Brain microvascular endothelial cell (primary cell): Measurements from ENCODE around the gene GPR37.
A peak's percentile ranks its signal among the peaks of the same experiment; 100 is the strongest.

Experiments
- DNase-seq: peaks from one replicate; pipeline ENCODE4 v3.0.0-alpha.2; 2020
- H3K27ac ChIP-seq: fragments of 250-450 bp; sonication (Bioruptor Pico); 2 replicates; pipeline ENCODE4 v1.5.1; 2020; ENCODE audit warnings: mild to moderate bottlenecking, moderate library complexity
- H3K27me3 ChIP-seq: fragments of 250-450 bp; sonication (Bioruptor Pico); replicated peaks from 2 replicates; pipeline ENCODE4 v1.5.1; 2020; ENCODE audit warnings: mild to moderate bottlenecking
- H3K36me3 ChIP-seq: fragments of 250-450 bp; sonication (Bioruptor Pico); replicated peaks from 2 replicates; pipeline ENCODE4 v1.5.1; 2020; ENCODE audit warnings: mild to moderate bottlenecking
- H3K4me3 ChIP-seq: 2 replicates; pipeline ENCODE4 v1.5.1; 2011; ENCODE audit warnings: low read depth, mild to moderate bottlenecking, control low read depth, low read length, moderate library complexity
- in situ Hi-C: cut with HindIII; loops from 2 replicates; pipeline ENCODE4 v1.10.0; 2017; ENCODE audit warnings: low sequenced_read_pairs, low pct_ligation_motif_present
- TF ChIP-seq, protein P1 (sequence below): IDR thresholded peaks from 2 replicates; pipeline ENCODE4 v1.5.1; 2011; ENCODE audit warnings: low read depth, mild to moderate bottlenecking, moderate library complexity, low read length, control low read depth, inconsistent platforms; ENCODE audit errors: missing control alignments

Gene GPR37

DNA sequence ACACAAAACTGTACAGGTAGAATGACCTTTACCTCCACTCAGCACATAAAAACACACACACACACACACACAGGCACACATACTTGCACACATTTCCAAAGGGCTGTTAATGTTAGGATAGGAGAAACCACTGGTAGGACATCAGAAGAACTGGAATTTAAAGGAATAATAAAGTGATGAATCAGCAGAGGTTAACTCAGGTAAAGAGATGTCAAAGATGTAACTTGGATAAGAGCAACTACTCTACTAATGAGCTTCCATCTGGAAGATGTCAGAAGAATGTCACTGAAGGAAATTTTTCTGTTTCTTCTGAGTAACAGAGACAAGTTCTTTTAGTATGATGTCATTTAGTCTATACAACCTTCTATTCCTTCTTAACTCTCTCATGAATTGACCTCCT is 26.4 kb upstream of the GPR37 start:
- Histone ChIP-seq H3K36me3 (no peaks in the 10 kb centered on the region), H3K4me3 (no peak overlapping the region), H3K27me3 (no peaks in the 10 kb centered on the region), H3K27ac (no peak overlapping the region)
- DNase-seq = no peak
- in situ Hi-C loops = no loop called here
- TF ChIP-seq, protein P1, sequence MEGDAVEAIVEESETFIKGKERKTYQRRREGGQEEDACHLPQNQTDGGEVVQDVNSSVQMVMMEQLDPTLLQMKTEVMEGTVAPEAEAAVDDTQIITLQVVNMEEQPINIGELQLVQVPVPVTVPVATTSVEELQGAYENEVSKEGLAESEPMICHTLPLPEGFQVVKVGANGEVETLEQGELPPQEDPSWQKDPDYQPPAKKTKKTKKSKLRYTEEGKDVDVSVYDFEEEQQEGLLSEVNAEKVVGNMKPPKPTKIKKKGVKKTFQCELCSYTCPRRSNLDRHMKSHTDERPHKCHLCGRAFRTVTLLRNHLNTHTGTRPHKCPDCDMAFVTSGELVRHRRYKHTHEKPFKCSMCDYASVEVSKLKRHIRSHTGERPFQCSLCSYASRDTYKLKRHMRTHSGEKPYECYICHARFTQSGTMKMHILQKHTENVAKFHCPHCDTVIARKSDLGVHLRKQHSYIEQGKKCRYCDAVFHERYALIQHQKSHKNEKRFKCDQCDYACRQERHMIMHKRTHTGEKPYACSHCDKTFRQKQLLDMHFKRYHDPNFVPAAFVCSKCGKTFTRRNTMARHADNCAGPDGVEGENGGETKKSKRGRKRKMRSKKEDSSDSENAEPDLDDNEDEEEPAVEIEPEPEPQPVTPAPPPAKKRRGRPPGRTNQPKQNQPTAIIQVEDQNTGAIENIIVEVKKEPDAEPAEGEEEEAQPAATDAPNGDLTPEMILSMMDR = no peak

DNA sequence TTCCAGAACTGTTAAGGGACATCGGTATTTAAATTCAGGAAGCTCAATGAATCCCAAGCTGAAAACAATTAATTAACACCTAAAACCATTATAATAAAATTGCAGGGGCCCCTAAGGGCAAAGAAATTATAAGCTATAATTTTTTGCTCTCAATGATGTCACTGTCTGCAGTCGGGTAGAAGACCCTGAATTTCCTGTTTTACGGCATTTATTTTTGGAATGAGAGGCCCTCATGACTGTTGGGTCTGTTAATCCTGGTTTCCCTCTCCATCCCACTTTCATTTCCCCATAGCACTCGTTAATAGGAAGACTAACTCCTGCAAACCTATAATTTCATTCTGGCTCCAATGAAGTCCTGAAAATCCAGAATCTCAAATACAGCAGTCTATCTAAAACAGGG is 25.8 kb upstream of the GPR37 start:
- H3K4me3 ChIP-seq = no peak overlapping the region
- in situ Hi-C loops = no loop called here
- H3K27me3 ChIP-seq = no peaks in the 10 kb centered on the region
- H3K36me3 ChIP-seq = no peaks in the 10 kb centered on the region
- H3K27ac ChIP-seq = no peak overlapping the region
- TF ChIP-seq, protein P1 = no peak
- no peak for DNase-seq

DNA sequence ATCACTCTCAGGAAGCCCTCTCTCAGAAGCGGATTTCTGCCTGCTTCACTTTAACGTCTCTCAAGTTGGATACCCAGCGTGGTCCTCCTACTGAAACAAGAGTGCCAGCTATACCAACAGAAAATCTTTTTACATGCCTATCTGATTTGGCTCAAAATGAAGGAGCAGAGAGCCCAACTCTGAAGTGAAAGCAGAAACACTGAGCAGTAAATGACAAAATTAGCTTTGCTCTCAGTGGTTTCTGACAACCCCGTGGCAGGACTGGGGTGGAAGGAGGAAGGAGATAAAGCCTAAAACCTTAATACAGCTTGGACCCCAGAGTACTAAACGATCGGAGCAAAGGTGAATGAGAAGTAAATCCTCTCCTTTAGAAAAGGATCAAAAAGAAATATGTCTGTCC is 25.1 kb upstream of the GPR37 start:
- no peak for DNase-seq
- in situ Hi-C loops = no loop called here
- no peak overlapping the region for H3K27ac ChIP-seq
- no peaks in the 10 kb centered on the region for H3K27me3 ChIP-seq
- no peak overlapping the region for H3K4me3 ChIP-seq
- TF ChIP-seq, protein P1 = no peak
- H3K36me3 ChIP-seq = no peaks in the 10 kb centered on the region

DNA sequence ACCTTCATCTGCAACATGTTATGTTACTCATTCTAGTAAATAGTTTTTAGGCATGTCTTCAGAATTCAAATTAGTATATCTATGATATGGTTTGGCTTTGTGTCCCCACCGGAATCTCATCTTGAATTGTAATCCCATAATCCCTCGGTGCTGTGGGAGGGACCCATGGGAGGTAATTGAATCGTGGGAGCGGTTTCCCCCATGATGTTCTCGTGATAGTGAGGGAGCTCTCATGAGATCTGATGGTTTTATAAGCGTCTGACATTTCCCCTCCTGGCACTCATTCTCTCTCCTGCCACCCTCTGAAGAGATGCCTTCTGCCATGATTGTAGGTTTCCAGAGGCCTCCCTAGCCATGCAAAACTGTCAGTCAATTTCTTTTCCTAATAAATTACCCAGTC is 20.4 kb upstream of the GPR37 start:
- no peak for DNase-seq
- no peak overlapping the region for H3K27ac ChIP-seq
- H3K4me3 ChIP-seq = no peak overlapping the region
- H3K27me3 ChIP-seq = no peaks in the 10 kb centered on the region
- no peaks in the 10 kb centered on the region for H3K36me3 ChIP-seq
- in situ Hi-C loops = no loop called here
- TF ChIP-seq, protein P1 = no peak

DNA sequence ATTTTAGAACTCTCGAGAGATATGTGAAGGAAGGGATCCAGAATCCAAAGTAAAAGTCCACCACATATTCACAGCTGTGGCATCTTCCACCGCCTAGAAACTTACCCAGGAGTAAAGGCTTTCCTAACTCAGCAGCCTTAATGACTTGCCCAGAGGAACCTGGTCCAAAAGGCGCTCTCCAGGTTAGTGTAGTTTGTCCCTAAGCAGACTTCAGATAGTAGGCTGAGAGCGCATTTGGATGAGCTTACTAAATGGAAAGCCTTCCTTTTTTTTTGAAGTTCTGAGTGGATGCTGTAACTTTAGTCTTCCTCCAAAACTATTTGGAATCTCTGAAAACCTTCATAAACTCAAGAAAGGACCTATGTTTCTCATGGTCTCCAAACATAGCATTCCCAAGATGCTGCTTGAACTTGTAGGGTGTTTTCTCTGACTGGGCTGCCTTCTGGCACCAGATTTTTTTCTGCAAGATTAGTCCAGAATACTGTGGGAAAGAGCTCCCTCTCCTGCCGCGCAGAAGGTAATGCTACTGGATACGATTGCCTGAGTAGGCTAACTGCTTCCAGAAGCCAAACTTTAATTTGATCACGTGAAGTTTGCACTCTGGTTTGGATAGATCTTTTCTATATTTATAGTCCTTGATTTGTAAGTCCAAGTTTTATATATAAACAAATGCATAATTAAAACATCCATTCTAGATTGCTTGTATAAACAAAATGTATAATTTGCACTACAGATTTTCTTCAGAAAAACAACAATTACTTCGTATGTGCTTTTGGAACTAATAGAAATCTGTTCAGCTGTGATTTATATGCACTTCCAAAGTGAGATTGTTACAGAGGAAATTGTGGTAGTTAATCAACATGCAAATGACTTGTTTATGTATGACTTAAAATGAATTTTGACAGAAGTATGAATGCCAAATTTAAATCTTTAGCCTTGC is 19.6 kb upstream of the GPR37 start:
- DNase-seq = peak; percentile 31
- H3K36me3 ChIP-seq = no peaks in the 10 kb centered on the region
- no peak overlapping the region for H3K27ac ChIP-seq
- H3K27me3 ChIP-seq = no peaks in the 10 kb centered on the region
- H3K4me3 ChIP-seq = no peak overlapping the region
- in situ Hi-C loops = no loop called here
- TF ChIP-seq, protein P1 = peak; percentile 91

DNA sequence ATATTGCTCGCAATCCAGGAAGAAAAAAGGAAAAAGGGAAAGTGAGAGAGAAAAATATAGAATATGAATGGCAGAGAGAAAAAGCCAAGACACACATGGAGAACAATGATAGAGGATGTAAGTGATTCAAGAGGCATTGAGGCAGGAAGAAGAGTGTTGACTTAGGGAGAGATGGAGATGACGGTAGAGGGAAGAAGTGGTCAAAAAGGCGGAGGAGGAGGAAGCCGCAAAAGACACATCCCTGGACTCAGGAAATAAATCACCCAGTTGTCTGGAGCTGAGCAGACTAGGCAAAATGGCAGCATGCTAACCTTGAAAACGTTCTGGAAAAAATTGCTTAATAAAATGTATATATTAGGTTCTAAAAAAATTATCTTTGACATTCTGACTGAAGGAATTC is 17.7 kb upstream of the GPR37 start:
- TF ChIP-seq, protein P1 = no peak
- no peak overlapping the region for H3K4me3 ChIP-seq
- H3K27ac ChIP-seq = no peak overlapping the region
- H3K36me3 ChIP-seq = no peaks in the 10 kb centered on the region
- in situ Hi-C loops = no loop called here
- DNase-seq = no peak
- no peaks in the 10 kb centered on the region for H3K27me3 ChIP-seq
